Measurements from ENCODE around the gene PRRC2B. TPM values are rescaled to one million over a fixed set of nuclear protein-coding genes. Genes with fewer than 3 reads are reported as not detected.
"Not testable (repeated sequence)": the region's sequence is repeated elsewhere in the genome, so short reads cannot be mapped to it uniquely, and the experiment has no call there.

The PRRC2B gene
- total RNA-seq, 1 donor from 2014 or later = 185 TPM

- no peak for DNase-seq (ENCODE audit: low spot score)
Observed at GRCh38 chr9:131503626-131504465, 110.0 kb downstream of the PRRC2B start.

GRCh38 chr9:131505012-131505411 is 111.1 kb downstream of the PRRC2B start:
- no peak for DNase-seq (ENCODE audit: low spot score)

GRCh38 chr9:131511416-131511815 is 117.5 kb downstream of the PRRC2B start:
- DNase-seq (ENCODE audit: low spot score) = no peak

DNA sequence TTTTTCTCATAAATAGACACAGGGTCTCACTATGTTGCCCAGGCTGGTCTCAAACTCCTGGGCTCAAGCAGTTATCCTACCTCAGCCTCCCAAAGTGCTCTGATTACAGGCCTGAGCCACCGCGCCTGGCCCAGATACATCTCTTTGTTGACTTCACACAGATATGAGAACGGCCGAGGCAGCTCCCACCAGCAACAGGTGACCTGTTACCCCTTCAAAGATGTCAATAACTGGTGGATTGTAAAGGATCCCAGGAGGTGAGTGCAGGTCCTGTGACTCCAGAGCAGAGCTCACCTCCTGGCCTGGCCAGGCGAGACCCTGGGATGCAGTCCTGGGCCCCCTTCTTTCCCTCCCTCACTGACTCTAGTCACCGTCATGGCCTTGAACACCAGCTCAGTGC is 118.0 kb downstream of the PRRC2B start:
- DNase-seq (ENCODE audit: low spot score) = no peak

DNA sequence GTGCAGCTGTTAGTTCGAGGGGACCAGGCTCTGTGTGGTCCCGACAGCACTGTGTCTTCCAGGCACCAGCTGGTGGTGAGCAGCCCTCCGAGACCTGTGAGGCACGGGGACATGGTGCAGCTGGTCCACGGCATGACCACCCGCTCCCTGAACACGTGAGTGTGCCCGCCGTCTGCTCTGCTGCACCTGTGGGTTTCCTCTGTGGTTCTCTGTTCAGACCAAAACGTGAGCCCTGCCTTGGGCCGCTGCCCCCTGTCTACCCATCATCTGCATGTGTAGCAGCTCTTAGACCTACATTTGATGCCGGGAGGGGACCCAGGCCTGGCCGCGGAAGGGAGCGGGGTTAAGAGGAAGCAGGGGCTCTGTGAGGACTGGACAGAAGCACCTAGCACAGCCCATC is 119.3 kb downstream of the PRRC2B start:
- no peak for DNase-seq (ENCODE audit: low spot score)

- DNase-seq (ENCODE audit: low spot score) = not testable (repeated sequence)
Observed at GRCh38 chr9:131515559-131516031, 121.7 kb downstream of the PRRC2B start.

DNA sequence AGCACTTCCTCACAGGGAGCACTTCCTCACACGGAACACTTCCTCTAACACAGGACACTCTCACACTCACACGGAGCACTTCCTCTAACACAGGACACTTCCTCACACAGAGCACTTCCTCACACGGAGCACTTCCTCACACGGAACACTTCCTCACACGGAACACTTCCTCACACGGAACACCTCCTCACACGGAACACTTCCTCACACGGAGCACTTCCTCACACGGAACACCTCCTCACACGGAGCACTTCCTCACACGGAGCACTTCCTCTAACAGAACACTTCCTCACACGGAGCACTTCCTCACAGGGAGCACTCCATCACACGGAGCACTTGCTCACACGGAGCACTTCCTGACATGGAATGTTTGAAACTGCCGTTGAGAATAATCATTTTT is 122.2 kb downstream of the PRRC2B start:
- no peak for DNase-seq (ENCODE audit: low spot score)

DNA sequence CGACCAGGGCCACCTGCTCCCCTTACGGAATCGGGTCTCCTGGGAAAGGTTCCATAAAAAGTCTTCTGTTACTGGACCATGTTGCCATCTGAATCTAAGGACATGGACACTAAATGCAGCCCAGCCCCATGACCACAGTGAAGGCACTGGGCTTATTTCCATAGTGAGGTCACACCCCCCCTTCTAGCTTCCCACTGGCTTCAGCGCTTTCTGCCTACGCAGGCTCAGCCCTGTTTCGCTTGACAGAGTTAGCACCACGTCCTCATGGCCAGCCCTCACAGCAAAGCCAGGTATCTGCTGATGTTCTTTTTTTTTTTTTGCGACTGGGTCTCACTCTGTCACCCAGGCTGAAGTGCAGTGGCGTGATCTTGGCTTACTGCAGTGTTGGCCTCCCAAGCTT is 123.0 kb downstream of the PRRC2B start:
- DNase-seq (ENCODE audit: low spot score) = no peak

GRCh38 chr9:131517761-131518190 is 123.9 kb downstream of the PRRC2B start:
- no peak for DNase-seq (ENCODE audit: low spot score)

DNA sequence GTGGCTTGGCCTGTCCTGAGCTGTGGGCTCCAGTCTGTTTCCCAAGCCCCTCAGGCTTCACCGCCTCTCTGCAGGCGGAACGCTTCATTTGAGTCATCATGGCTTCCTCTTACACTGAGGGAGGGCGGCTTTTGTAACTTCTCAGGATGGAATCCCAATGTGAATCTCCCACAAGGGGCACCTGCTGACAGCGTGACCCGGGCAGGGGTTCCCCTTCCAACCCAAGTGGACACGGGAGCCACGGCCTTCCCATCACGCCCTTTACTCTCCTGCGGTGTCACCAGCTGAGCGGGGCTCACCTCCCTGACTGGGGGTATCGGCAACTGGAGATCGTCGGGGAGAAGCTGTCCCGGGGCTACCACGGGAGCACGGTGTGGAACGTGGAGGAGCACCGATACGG is 124.7 kb downstream of the PRRC2B start:
- no peak for DNase-seq (ENCODE audit: low spot score)

GRCh38 chr9:131520503-131520902 is 126.6 kb downstream of the PRRC2B start:
- no peak for DNase-seq (ENCODE audit: low spot score)

- no peak for DNase-seq (ENCODE audit: low spot score)
Observed at GRCh38 chr9:131521203-131521602, 127.3 kb downstream of the PRRC2B start.

- no peak for DNase-seq (ENCODE audit: low spot score)
Observed at GRCh38 chr9:131521822-131522221, 127.9 kb downstream of the PRRC2B start.

DNA sequence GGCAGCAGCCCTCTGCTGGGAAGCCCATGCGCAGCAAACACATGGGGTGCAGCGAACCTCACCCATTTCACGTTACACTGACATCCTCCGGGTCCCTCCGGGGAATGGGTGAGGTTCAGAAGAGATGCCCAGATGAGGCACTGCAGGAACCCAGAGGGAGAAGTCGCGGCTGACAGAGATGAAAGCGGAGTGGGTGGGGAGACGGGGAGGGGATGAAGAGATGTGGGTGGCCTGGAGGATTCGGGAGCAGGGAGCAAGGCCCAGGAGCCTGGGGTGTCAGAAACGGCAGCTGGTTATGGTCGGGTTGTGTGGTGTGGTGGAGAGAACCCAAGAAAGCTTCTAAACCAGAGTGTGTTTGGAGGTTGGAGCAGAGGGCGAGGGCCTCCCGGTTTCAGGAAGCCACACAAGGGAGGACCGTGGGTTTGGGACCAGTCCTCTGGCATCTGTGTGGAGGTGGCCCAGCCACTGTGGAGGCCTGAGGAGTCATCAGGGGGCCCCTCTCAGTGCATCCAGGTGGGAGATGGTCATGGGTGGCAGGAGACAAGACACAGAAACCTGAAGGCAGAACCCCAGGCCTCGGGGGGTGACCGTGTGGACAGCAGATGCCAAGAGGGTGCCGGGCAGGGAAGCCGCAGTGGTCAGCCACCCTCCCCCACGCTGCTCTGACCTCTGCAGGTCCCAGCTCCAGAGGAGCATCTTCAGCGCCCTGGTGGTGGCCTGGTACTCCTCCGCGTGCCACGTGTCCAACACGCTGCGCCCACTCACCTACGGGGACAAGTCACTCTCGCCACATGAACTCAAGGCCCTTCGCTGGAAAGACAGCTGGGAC is 128.6 kb downstream of the PRRC2B start:
- DNase-seq (ENCODE audit: low spot score) = no peak

DNA sequence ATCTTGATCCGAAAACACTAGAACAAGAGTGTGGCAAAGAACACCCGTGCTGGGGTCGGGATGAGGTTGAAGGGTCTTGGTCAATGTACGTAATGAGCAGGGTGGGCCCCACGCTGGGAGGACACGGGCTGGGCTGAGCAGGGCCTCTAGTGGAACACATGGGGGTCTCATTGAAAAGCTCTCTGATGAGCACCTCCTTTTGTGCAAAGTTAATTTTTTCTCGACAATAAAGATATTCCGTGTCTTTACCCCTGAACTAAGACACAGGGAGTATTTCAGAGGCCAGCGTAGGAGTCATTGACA is 129.2 kb downstream of the PRRC2B start:
- no peak for DNase-seq (ENCODE audit: low spot score)

- no peak for DNase-seq (ENCODE audit: low spot score)
Observed at GRCh38 chr9:131523451-131524435, 129.9 kb downstream of the PRRC2B start.

DNA sequence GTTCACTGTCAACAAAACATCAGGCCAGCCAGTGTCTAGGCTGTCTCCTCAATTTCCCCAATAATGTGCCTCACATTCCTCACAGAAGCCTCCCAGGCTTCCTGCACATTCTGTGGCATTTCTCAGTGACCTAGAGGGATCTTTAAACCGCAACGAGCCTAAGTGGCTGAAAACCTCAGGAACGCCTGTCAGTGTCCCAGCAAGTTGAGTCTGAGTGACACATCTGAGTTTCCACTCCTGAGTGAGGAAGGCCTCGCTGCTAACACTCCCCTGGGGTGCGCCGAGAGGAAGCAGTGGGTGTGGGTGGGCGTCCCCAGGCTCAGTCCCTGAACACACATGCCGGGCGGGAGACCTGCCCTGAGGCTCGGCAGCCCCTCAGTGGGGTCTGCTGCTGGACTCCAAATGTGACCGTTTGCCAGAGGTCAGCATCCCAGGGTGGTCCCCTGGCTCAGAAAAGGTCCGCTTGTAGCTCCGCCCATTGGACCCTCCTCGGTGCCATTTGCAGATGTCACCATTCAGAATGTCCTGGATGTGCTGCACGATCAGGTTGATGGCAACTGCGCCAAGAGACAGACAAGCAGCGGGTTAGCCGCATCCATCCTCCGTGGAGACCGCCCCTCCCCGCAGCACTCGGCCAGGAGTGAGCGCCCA is 130.9 kb downstream of the PRRC2B start:
- no peak for DNase-seq (ENCODE audit: low spot score)

GRCh38 chr9:131525643-131526565 is 132.0 kb downstream of the PRRC2B start:
- DNase-seq (ENCODE audit: low spot score) = no peak

GRCh38 chr9:131528186-131528585 is 134.3 kb downstream of the PRRC2B start:
- DNase-seq (ENCODE audit: low spot score) = no peak

All from mesenteric fat pad (tissue), 1 donor.